ENCODE data around the gene CMKLR1.

CMKLR1 gene

DNA sequence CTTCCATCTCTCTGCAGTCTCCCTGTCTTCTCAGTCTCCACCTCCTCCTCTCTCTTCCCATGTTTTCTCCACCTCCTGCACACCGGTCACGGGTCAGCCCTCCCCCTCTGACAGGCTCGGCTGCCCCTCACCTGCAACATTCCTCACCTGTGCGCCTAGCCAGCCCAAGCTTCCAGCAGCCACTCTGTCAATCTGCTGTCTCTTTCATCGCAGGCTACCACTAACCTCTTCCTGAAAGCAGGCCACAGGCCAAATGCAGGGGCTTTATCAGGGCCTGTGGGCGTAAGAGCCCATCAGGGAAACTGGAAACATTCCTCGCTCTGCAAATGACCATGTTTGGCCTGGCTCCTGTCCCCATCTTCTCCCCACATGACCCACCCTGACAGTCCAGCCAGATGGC lies 34.5 kb downstream of the CMKLR1 start:
- Mint-ChIP-seq H3K9me3 (no peaks in the 10 kb centered on the region), H3K27ac (no peak overlapping the region), H3K4me1 (peaks cover 26% of the 10 kb centered on the region), H3K27me3 (peaks cover 7% of the 10 kb centered on the region), H3K36me3 (no peaks in the 10 kb centered on the region), H3K4me3 (no peak overlapping the region)

DNA sequence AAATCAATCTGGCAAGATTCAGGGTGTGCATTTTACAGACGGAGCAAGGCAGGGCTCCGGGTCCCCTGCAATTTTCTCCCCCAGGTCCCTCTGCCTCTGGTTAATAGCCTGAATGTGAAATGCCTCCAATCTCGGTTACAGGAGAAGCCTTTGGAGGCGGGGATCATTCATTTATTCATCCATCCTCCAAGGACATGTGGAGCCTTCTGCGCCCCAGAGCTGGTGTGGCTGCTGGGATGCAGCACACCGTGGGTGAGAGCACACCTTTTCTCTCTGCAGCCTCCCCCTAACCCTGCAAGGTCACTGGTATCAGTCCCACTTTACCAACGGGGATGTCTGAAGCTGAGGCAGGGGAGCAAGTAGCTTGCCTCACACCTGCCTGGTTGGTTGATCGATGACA lies 35.4 kb downstream of the CMKLR1 start:
- no peaks in the 10 kb centered on the region for H3K9me3 Mint-ChIP-seq
- peaks cover 7% of the 10 kb centered on the region for H3K27me3 Mint-ChIP-seq
- H3K27ac Mint-ChIP-seq = no peak overlapping the region
- no peaks in the 10 kb centered on the region for H3K36me3 Mint-ChIP-seq
- H3K4me3 Mint-ChIP-seq = no peak overlapping the region
- H3K4me1 Mint-ChIP-seq = peaks cover 26% of the 10 kb centered on the region

GRCh38 chr12:108302403-108303311 lies 36.5 kb downstream of the CMKLR1 start:
- no peak overlapping the region for H3K27ac Mint-ChIP-seq
- no peak overlapping the region for H3K4me3 Mint-ChIP-seq
- no peaks in the 10 kb centered on the region for H3K9me3 Mint-ChIP-seq
- peaks cover 7% of the 10 kb centered on the region for H3K27me3 Mint-ChIP-seq
- no peaks in the 10 kb centered on the region for H3K36me3 Mint-ChIP-seq
- H3K4me1 Mint-ChIP-seq = peaks cover 31% of the 10 kb centered on the region

- peaks cover 29% of the 10 kb centered on the region for H3K4me1 Mint-ChIP-seq
Observed at GRCh38 chr12:108302016-108302402, 37.1 kb downstream of the CMKLR1 start.

GRCh38 chr12:108301346-108301745 lies 37.8 kb downstream of the CMKLR1 start:
- Mint-ChIP-seq H3K27me3 (peaks cover 4% of the 10 kb centered on the region), H3K36me3 (no peaks in the 10 kb centered on the region), H3K27ac (no peak overlapping the region), H3K4me3 (no peak overlapping the region), H3K4me1 (peaks cover 23% of the 10 kb centered on the region), H3K9me3 (no peaks in the 10 kb centered on the region)

More at GRCh38 chr12:108302016-108302402, 37.1 kb downstream of the CMKLR1 start:
- H3K27me3 Mint-ChIP-seq = peaks cover 7% of the 10 kb centered on the region
- H3K36me3 Mint-ChIP-seq = no peaks in the 10 kb centered on the region
- no peak overlapping the region for H3K27ac Mint-ChIP-seq
- H3K4me3 Mint-ChIP-seq = no peak overlapping the region
- no peaks in the 10 kb centered on the region for H3K9me3 Mint-ChIP-seq

DNA sequence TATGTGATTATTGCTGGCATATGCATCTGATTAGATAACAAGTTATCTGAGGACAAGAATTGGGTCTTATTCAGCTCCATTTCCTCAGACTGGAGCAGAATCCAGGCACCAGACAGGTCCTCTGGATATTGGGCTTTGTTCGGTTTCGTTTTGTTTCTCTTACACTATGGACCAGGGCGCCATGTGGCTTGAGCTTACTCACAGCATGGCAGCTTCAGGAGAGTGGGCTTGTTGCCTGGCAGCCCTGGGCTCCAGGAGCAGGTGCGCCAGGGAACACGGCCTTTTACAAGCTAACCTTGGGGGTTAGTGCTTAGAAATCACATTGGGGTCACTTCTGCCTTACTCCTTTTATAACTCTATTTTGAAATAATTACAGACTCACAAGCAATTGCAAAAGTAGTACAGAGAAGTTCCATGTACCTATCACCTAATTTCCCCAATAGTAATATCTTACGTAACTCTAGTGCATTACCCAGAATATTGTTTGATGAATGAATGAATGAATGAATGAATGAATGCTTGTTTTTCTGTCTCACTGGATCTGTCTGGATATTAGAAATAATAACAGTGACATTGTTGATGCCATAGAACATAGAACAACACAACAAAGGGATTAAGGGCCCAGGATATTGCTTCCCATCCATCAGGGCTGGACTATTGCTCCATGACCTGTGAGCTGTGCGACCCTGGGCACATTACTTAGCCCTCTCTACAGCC lies 39.0 kb downstream of the CMKLR1 start:
- Mint-ChIP-seq H3K27me3 (peaks cover 2% of the 10 kb centered on the region), H3K36me3 (no peaks in the 10 kb centered on the region), H3K9me3 (no peaks in the 10 kb centered on the region), H3K4me3 (no peak overlapping the region), H3K4me1 (peaks cover 16% of the 10 kb centered on the region), H3K27ac (no peak overlapping the region)

DNA sequence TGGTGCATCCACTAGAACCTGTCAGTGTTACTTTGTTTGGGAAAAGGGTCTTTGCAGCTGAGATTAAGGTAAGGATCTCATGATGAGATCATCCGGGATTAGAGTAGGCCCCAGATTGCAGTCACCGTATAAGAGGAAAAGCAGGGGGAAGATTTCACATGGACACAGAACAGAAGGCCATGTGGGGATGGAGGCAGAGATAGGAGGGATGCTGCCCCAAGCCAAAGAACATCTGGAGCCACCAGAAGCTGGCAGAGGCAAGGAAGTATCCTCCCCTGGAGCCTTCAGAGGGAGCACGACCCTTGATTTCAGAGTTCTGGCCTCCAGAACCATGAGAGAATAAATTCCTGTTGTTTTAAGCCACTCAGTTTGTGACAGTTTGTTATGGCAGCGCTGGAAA lies 39.6 kb downstream of the CMKLR1 start:
- Mint-ChIP-seq H3K9me3 (no peaks in the 10 kb centered on the region), H3K27ac (no peak overlapping the region), H3K4me3 (no peak overlapping the region), H3K4me1 (peaks cover 16% of the 10 kb centered on the region), H3K27me3 (peaks cover 2% of the 10 kb centered on the region), H3K36me3 (no peaks in the 10 kb centered on the region)

DNA sequence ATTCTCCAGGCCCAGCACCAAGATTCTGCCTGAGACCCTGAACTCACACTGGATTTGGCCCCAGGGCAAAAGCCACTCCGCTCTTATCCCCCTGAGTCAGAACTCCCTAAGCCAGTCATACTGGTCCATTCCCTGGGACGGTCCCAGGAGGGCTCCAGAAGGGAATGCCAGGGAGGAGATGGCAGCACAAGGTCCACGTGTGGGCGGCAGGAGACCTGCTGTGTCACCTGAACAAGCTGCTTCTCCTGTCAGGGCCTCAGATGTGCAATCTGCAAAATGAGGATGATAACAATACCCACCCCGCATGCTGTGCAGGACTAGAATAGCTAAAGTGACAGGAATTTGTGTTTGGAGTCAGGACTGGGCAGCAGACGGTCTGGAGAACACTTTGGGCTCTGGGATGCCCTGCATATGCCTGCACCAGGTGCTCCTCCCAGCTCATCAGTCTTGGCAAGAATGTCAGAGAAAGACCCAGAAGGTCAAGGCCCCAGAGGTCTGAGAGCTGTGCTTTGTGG lies 40.3 kb downstream of the CMKLR1 start:
- no peaks in the 10 kb centered on the region for H3K27me3 Mint-ChIP-seq
- H3K4me1 Mint-ChIP-seq = peaks cover 16% of the 10 kb centered on the region
- no peak overlapping the region for H3K4me3 Mint-ChIP-seq
- H3K27ac Mint-ChIP-seq = no peak overlapping the region
- no peaks in the 10 kb centered on the region for H3K36me3 Mint-ChIP-seq
- H3K9me3 Mint-ChIP-seq = no peaks in the 10 kb centered on the region

DNA sequence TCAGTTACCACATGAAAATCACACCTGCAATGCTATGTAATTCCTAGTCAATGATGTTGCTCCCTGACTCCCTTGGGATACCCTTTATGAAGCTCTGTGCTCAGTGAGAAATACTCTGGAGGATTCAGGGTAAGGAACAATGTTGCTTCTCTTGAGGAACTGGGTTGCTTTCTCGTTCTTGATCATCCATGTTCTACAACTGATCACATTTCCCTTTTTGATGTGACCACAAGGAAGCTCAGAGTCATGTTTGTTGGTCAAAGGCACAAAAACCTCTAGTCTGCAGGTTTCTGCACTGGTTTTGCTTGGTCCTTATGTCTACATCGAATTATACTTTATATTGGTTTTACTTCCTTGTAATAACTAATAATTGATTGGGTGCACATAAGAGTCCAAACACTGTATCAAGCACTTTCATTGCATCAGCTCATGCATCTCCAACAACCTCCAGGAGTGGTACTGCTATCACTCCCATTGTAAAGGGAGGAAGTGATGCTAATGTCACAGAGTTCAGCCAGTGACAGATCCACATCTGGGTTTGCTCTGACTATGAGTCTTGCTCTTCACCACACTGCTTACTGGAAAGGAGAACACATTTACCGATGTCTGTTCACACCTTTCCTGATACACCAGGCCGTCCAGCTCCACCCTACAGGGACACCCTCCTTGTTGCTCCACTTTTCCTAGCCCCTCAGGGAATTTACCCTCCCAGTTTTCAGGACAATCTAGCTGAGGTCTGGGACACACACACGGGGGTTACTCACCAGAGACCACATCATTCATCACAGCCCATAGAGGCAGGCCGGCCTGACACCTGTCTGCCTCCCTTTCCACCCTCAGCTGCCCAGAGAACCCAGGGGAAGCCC lies 41.0 kb downstream of the CMKLR1 start:
- Mint-ChIP-seq H3K27me3 (no peaks in the 10 kb centered on the region), H3K27ac (no peak overlapping the region), H3K9me3 (no peaks in the 10 kb centered on the region), H3K4me1 (peaks cover 16% of the 10 kb centered on the region), H3K36me3 (no peaks in the 10 kb centered on the region), H3K4me3 (peak overlapping the region; percentile 15)

GRCh38 chr12:108297424-108297823 lies 41.7 kb downstream of the CMKLR1 start:
- H3K27ac Mint-ChIP-seq = no peak overlapping the region
- peaks cover 16% of the 10 kb centered on the region for H3K4me1 Mint-ChIP-seq

GRCh38 chr12:108296945-108297344 lies 42.2 kb downstream of the CMKLR1 start:
- H3K4me3 Mint-ChIP-seq = no peak overlapping the region
- peaks cover 15% of the 10 kb centered on the region for H3K4me1 Mint-ChIP-seq
- no peaks in the 10 kb centered on the region for H3K27me3 Mint-ChIP-seq
- no peaks in the 10 kb centered on the region for H3K36me3 Mint-ChIP-seq
- H3K27ac Mint-ChIP-seq = no peak overlapping the region
- no peaks in the 10 kb centered on the region for H3K9me3 Mint-ChIP-seq

More at GRCh38 chr12:108297424-108297823, 41.7 kb downstream of the CMKLR1 start:
- no peak overlapping the region for H3K4me3 Mint-ChIP-seq
- H3K36me3 Mint-ChIP-seq = no peaks in the 10 kb centered on the region
- H3K9me3 Mint-ChIP-seq = no peaks in the 10 kb centered on the region
- no peaks in the 10 kb centered on the region for H3K27me3 Mint-ChIP-seq

DNA sequence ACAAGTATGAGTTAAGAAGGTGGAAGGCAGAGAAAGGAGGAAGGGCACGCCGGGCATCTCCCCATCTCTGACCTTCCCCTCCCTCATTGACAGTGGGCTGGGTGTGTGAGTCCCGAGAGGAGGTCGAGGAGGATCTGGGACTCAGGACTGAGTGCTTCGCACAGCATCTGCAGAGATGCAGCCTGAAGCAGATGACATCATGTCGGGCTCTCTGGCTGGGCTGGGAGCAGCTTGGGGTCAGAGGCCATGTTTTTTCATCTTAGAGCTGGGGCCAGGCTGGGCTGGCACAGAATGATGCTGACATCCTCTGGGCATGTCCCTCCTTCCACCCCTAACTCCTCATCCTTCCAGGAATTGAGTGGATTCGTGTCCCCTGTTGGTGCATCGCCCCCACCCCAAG lies 43.5 kb downstream of the CMKLR1 start:
- peaks cover 8% of the 10 kb centered on the region for H3K4me1 Mint-ChIP-seq
- no peak overlapping the region for H3K4me3 Mint-ChIP-seq

GRCh38 chr12:108289350-108290161 lies 49.6 kb downstream of the CMKLR1 start:
- H3K27me3 Mint-ChIP-seq = no peaks in the 10 kb centered on the region
- no peaks in the 10 kb centered on the region for H3K4me1 Mint-ChIP-seq
- no peaks in the 10 kb centered on the region for H3K36me3 Mint-ChIP-seq
- H3K27ac Mint-ChIP-seq = no peak overlapping the region
- no peaks in the 10 kb centered on the region for H3K9me3 Mint-ChIP-seq
- no peak overlapping the region for H3K4me3 Mint-ChIP-seq

More for the DNA sequence above, 43.5 kb downstream of the CMKLR1 start:
- Mint-ChIP-seq H3K9me3 (no peaks in the 10 kb centered on the region), H3K27me3 (no peaks in the 10 kb centered on the region), H3K36me3 (no peaks in the 10 kb centered on the region), H3K27ac (no peak overlapping the region)

DNA sequence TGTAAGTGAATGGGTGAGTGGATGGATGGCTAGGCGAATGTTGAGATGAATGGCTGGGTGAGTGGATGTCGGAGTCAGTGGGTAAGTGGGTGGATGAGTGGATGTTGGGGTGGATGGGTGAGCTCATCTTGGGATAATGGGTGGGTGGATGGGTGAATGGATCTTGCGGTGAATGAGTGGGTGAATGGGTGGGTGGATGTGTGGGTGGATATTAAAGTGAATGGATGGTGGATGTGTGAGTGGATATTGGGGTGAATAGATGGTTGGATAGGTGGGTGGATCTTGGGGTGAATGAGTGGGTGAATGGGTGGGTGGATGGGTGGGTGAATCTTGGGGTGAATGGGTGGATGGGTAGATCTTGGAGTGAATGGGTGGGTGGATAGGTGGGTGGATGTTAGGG lies 51.9 kb downstream of the CMKLR1 start:
- peaks cover 4% of the 10 kb centered on the region for H3K27me3 Mint-ChIP-seq
- H3K27ac Mint-ChIP-seq = no peak overlapping the region
- no peak overlapping the region for H3K4me3 Mint-ChIP-seq
- H3K36me3 Mint-ChIP-seq = no peaks in the 10 kb centered on the region
- peaks cover 5% of the 10 kb centered on the region for H3K4me1 Mint-ChIP-seq
- H3K9me3 Mint-ChIP-seq = no peaks in the 10 kb centered on the region
